Activated CD4-positive, alpha-beta memory T cell treated with anti-CD3 and anti-CD28 coated beads, Interleukin-2, amount 10 ng/mL, durations not matched to agents 7 days and 5 days (primary cell): Measurements from ENCODE around the gene SLCO3A1. TPM values are rescaled to one million over a fixed set of nuclear protein-coding genes. Genes with fewer than 3 reads are reported as not detected.

Experiments
- CTCF ChIA-PET: fragments of 350-600 bp; sonication (Branson Sonifier 250); formaldehyde crosslinking; loops from one replicate; lab custom pipeline; 2021; ENCODE audit warnings: antibody characterized with exemption, inconsistent platforms; lab: Charles Lee
- POLR2A ChIA-PET: fragments of 350-600 bp; sonication (Branson Sonifier 250); formaldehyde crosslinking; loops from one replicate; lab custom pipeline; 2021; ENCODE audit warnings: antibody characterized with exemption; lab: Charles Lee
- DNase-seq: peaks from one replicate; pipeline ENCODE4 v3.0.0-alpha.2; 2020
- H3K27ac Mint-ChIP-seq: one replicate; pipeline ENCODE4 v1.8.0; 2021; ENCODE audit warnings: mild to moderate bottlenecking, mixed read lengths
- H3K27me3 Mint-ChIP-seq: one replicate; pipeline ENCODE4 v1.8.0; 2021; ENCODE audit warnings: mixed read lengths
- H3K36me3 Mint-ChIP-seq: one replicate; pipeline ENCODE4 v1.8.0; 2021; ENCODE audit warnings: low read depth, mixed read lengths
- H3K4me1 Mint-ChIP-seq: one replicate; pipeline ENCODE4 v1.8.0; 2021; ENCODE audit warnings: mixed read lengths
- H3K4me3 Mint-ChIP-seq: one replicate; pipeline ENCODE4 v1.8.0; 2021; ENCODE audit warnings: mild to moderate bottlenecking, mixed read lengths
- H3K9me3 Mint-ChIP-seq: one replicate; pipeline ENCODE4 v1.8.0; 2021; ENCODE audit warnings: mixed read lengths
- total RNA-seq, 2 experiments: library from RNA; stranded (reverse); gene quantifications; one replicate each; pipeline ENCODE4 v1.2.3, GENCODE V29; 2021

SLCO3A1 gene
- total RNA-seq, 2 experiments from 2014 or later: 48.8 to 52.6 TPM

DNA sequence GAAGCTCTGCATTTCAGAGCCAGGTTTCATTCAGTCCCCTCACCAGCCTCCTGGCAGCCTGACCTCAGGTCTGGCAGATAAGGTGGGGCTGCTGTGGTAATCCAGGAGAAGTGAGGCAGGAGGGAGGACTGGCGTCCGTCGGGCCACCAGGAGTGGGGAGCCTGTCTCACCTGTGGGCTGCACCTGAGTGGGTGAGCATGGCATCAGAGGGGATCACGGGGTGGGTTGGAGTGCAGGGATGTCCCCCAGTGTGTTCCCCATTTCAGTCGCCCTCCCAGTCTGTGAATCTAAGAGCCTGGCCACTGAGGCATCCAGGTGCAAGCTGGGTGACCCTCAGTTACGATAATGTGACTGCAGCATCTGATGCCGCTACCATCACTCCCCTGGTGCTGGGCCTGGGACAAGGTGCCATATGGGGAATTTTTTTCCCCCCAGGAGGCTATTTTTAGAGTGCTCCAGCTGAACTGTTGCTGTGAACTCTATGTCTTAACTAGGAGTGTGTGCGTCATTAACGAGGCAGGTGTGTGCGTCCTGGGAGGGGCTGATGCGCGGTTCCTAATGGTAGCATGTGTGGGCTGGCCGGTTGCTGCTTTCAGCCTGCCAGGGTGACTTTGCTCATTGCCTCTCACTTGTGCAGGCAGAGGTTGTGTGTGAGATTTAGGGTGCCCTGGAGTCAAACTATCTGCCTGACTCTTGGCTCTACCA lies 165.2 kb downstream of the SLCO3A1 start:
- Mint-ChIP-seq H3K36me3 (no peaks in the 10 kb centered on the region), H3K27me3 (no peaks in the 10 kb centered on the region), H3K4me3 (no peak overlapping the region), H3K27ac (no peak overlapping the region), H3K9me3 (no peaks in the 10 kb centered on the region), H3K4me1 (peaks cover 14% of the 10 kb centered on the region)
- DNase-seq: no peak
- ChIA-PET CTCF (no interaction called here), POLR2A (no interaction called here)

DNA sequence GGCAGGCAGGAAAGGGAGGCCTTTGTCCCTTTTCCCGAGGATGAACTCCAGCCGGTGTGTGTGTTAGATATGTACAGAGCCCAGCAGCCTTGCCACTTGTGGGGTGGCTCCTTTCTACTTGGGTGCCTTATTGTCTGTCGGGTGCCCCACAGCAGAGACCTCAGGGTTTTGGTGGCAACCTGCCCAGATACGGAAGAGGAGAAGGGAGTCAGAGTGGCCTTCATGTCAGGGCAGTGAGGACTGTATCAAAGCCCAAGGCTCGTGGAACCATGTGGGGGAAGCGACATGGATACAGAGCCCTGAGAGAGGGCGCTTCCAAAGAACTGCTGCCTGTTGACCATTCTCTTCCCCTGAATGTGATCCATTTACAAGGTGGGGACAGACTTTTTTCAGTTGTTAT lies 166.2 kb downstream of the SLCO3A1 start:
- Mint-ChIP-seq H3K4me3 (no peak overlapping the region), H3K27ac (no peak overlapping the region), H3K9me3 (no peaks in the 10 kb centered on the region), H3K27me3 (no peaks in the 10 kb centered on the region), H3K36me3 (no peaks in the 10 kb centered on the region), H3K4me1 (peaks cover 14% of the 10 kb centered on the region)
- POLR2A ChIA-PET: no interaction called here
- CTCF ChIA-PET: no interaction called here
- DNase-seq: no peak

DNA sequence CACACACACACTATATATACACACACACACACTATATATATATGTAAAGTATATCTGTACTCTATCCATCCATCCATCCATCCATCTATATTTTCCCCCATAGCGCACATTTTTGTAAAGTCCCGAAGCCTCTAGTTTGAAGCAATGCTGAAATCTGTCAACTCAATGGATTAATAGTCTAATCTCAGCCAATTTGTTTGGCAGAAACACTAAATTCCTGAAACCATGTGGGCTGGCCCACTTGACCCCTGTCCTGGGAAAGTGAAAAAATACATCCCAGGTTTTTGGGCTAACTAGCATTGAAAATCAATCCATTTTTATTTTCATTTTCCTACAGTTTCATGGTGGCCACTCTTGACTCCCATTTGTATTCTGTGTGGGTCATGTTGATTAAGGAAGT lies 166.7 kb downstream of the SLCO3A1 start:
- DNase-seq: no peak
- Mint-ChIP-seq H3K4me3 (no peak overlapping the region), H3K27me3 (no peaks in the 10 kb centered on the region), H3K36me3 (no peaks in the 10 kb centered on the region), H3K27ac (no peak overlapping the region), H3K4me1 (peaks cover 14% of the 10 kb centered on the region), H3K9me3 (no peaks in the 10 kb centered on the region)
- ChIA-PET CTCF (no interaction called here), POLR2A (no interaction called here)

DNA sequence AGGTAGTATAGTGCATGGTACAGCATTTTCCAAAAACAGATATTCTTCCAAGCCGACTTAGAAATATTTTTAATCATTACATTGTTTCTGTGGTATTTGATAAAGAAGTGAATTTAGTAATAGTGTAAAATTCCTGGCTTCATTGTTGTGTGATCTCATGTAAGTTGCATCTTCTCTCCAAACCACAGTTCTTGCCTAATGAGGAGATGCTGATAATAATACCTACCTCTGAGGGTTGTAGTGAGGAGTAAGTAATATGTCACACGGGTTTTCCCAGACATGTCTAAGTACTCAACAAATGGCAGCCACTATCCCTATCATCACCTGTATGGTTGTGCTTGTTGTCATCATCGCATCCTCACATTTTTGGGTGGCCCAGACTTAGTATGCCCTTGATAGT lies 167.3 kb downstream of the SLCO3A1 start:
- Mint-ChIP-seq H3K36me3 (no peaks in the 10 kb centered on the region), H3K4me1 (peaks cover 14% of the 10 kb centered on the region), H3K4me3 (no peak overlapping the region), H3K27ac (no peak overlapping the region), H3K9me3 (no peaks in the 10 kb centered on the region), H3K27me3 (no peaks in the 10 kb centered on the region)
- no peak for DNase-seq
- ChIA-PET CTCF (no interaction called here), POLR2A (no interaction called here)

DNA sequence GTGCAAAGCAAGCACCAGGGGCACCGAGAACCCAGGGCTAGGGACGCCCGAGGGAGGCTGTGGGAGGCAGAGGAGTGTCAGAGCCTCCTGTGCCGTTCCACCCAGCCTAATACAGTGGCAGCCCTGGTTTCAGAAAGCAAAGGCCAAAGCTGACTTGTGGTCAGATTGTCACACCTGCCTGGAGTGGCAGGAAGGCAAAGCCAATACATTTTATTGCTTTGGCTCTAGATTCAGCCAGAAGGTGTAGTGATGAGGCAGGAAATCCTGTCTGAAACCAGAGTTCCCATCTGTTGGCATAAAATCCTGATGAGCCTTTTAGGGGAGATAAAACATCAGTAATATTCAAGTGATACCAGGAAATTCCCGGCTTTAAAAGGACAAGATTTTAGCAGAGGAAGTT lies 168.3 kb downstream of the SLCO3A1 start:
- ChIA-PET POLR2A (no interaction called here), CTCF (no interaction called here)
- H3K9me3 Mint-ChIP-seq: no peaks in the 10 kb centered on the region

DNA sequence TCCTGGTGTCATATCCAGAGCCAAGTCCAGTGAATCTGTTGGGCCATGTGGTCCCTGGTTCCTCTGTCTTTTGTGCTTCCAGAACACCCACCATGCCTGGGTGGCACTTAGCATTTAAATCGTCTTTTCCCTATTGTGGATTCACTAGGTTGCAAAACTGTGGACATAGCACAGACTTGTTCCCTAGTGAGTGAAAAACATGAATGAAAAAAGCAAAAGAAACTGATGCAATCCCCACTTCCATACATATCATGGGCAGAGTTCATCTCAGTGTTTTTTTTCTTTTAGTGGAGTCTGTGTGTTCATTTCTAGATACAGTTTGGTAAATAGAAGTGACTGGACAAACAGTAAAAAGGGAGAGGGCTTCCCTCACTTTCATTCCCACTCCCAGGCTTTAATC lies 170.5 kb downstream of the SLCO3A1 start:
- H3K36me3 Mint-ChIP-seq: no peaks in the 10 kb centered on the region
- peaks cover 14% of the 10 kb centered on the region for H3K4me1 Mint-ChIP-seq
- H3K27me3 Mint-ChIP-seq: no peaks in the 10 kb centered on the region
- POLR2A ChIA-PET: no interaction called here
- H3K9me3 Mint-ChIP-seq: no peaks in the 10 kb centered on the region
- CTCF ChIA-PET: no interaction called here
- H3K4me3 Mint-ChIP-seq: no peak overlapping the region
- H3K27ac Mint-ChIP-seq: no peak overlapping the region
- no peak for DNase-seq

More for the DNA sequence above, 168.3 kb downstream of the SLCO3A1 start:
- Mint-ChIP-seq H3K27ac (no peak overlapping the region), H3K36me3 (no peaks in the 10 kb centered on the region), H3K4me3 (no peak overlapping the region), H3K27me3 (no peaks in the 10 kb centered on the region), H3K4me1 (peaks cover 14% of the 10 kb centered on the region)
- DNase-seq: no peak

DNA sequence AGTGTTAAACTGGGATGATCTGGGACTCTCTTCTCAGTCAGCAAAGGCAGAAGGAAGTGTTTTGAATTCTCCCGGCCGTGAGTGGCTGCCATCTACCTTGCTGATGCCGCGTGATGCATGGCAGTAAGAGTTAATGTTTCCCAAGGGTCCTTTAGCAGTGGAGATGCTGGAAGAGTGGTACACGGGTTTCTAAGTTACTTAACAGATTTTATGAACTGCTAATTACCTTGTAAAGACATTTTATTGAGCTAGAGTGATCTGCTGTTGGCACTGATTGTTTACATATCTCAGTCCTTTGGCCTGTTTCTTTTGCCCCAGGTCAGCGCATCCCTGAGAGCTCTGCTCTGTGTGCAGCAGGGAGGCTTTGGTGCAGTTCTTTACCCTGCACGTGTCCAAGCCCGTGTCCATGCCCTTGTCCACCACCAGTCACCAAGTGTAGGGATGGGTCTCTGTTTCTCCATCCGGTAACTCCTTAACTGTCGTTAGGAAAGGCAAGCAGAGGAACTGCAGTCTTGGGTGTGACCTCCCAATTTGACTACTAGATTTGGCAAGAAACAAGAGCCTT lies 172.3 kb downstream of the SLCO3A1 start:
- Mint-ChIP-seq H3K9me3 (no peaks in the 10 kb centered on the region), H3K27me3 (no peaks in the 10 kb centered on the region), H3K36me3 (no peaks in the 10 kb centered on the region), H3K4me1 (peaks cover 14% of the 10 kb centered on the region), H3K4me3 (no peak overlapping the region), H3K27ac (no peak overlapping the region)
- no peak for DNase-seq
- CTCF ChIA-PET: no interaction called here
- POLR2A ChIA-PET: no interaction called here

DNA sequence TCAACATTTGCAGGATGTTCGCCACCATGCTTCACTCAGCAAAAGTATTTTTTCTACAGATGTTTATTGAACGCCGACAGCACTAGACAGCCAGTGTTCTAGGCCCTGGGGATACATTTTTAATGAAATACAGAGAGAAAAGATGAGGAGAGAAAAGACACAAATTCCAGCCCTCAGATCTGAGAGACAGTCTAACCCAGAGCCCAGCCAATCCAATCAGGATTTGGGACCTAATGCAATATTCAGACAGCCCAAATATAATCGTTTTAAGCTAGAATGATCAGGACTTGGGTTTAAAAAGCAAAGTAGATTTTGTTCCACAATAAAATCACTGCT lies 174.8 kb downstream of the SLCO3A1 start:
- POLR2A ChIA-PET: no interaction called here
- Mint-ChIP-seq H3K4me1 (peaks cover 6% of the 10 kb centered on the region), H3K27me3 (no peaks in the 10 kb centered on the region), H3K36me3 (no peaks in the 10 kb centered on the region), H3K4me3 (no peak overlapping the region), H3K9me3 (no peaks in the 10 kb centered on the region), H3K27ac (no peak overlapping the region)
- CTCF ChIA-PET: no interaction called here
- no peak for DNase-seq

DNA sequence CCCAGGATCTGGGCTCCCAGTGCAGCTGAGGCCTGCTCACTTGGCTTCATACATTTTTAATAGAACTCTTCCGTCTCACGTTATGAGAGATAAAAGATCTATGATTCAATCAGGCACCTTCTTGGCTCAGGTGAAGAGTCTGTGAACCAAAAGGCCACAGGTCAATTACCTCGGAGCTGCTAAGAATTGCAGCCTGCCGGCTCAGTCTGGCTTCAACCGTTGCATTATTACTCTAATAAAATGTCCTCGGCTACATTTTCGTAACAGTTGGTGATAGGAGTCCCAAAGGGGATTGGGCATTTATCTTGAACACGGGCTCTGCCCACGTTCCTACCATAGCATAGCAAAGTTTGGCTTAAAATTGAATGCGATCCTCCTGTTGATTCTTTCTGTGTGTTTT lies 176.3 kb downstream of the SLCO3A1 start:
- POLR2A ChIA-PET: no interaction called here
- Mint-ChIP-seq H3K27ac (no peak overlapping the region), H3K27me3 (no peaks in the 10 kb centered on the region), H3K9me3 (no peaks in the 10 kb centered on the region), H3K4me3 (no peak overlapping the region), H3K4me1 (peaks cover 6% of the 10 kb centered on the region), H3K36me3 (no peaks in the 10 kb centered on the region)
- no peak for DNase-seq
- CTCF ChIA-PET: no interaction called here

DNA sequence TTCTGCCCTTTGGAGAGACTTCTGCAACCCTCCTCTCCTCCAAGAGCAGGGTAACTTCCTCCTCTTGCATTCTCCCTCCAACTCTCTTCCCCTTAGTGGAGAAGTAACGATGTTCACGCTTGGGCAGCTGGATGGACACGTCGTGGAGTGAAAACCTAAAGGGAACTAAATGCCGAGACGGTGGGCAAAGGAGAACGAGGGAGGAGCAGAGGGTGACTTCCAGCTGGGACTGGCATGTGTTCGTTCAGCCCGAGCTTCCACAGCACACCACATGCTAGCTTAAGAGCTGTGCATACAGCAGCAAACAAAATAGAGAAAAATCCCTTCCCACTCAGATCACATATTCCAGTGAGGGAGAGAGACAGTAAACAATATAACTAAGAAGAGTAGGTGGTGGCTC lies 179.8 kb downstream of the SLCO3A1 start:
- ChIA-PET POLR2A (no interaction called here), CTCF (no interaction called here)
- H3K27ac Mint-ChIP-seq: no peak overlapping the region

DNA sequence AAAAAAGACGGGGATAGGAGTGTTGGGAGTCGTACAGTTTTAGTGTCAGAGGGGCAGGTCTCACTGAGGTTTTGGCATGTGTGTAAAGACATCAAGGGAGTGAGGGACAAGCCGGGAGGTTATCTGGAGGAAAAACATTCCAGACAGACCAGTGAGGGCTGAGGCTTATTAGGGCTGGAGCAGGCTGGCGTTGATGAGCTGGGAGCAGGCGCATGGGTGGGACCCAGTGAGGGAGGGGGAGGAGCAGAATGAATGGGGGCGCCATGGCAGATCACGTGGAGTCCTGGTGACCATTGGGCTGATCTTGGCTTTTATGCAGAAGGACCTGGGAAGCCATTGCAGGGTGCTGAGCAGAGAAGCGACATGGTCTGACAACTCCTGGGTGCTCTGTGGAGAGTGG lies 180.2 kb downstream of the SLCO3A1 start:
- Mint-ChIP-seq H3K27me3 (no peaks in the 10 kb centered on the region), H3K4me3 (no peak overlapping the region), H3K36me3 (no peaks in the 10 kb centered on the region), H3K9me3 (no peaks in the 10 kb centered on the region), H3K27ac (no peak overlapping the region), H3K4me1 (peaks cover 6% of the 10 kb centered on the region)
- ChIA-PET CTCF (no interaction called here), POLR2A (no interaction called here)
- no peak for DNase-seq

More for the DNA sequence above, 179.8 kb downstream of the SLCO3A1 start:
- Mint-ChIP-seq H3K4me1 (peaks cover 6% of the 10 kb centered on the region), H3K4me3 (no peak overlapping the region), H3K27me3 (no peaks in the 10 kb centered on the region), H3K36me3 (no peaks in the 10 kb centered on the region), H3K9me3 (no peaks in the 10 kb centered on the region)
- DNase-seq: no peak

DNA sequence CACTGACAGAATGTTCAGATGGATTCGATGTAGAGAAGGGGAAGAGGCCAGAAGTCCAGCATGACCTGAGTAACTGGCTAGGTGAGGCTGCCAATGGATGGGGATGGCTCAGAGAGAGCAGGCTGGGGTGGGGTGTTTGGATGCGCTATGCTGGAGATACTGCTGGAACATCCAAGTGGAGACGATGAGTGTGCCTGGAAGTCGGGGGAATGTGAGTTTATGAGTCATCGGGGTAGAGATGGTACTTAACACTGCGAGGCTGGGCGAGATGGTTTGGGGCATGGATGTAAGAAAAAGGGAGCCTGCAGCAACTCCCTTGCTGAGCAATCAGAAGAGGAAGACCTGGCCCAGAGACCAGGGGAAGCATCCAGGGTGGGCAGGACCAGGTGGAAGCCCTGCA lies 180.7 kb downstream of the SLCO3A1 start:
- no peak overlapping the region for H3K27ac Mint-ChIP-seq
- H3K4me3 Mint-ChIP-seq: no peak overlapping the region
- no peaks in the 10 kb centered on the region for H3K27me3 Mint-ChIP-seq
- peaks cover 3% of the 10 kb centered on the region for H3K36me3 Mint-ChIP-seq
- DNase-seq: no peak
- H3K4me1 Mint-ChIP-seq: peaks cover 6% of the 10 kb centered on the region
- ChIA-PET POLR2A (no interaction called here), CTCF (no interaction called here)
- H3K9me3 Mint-ChIP-seq: no peaks in the 10 kb centered on the region

DNA sequence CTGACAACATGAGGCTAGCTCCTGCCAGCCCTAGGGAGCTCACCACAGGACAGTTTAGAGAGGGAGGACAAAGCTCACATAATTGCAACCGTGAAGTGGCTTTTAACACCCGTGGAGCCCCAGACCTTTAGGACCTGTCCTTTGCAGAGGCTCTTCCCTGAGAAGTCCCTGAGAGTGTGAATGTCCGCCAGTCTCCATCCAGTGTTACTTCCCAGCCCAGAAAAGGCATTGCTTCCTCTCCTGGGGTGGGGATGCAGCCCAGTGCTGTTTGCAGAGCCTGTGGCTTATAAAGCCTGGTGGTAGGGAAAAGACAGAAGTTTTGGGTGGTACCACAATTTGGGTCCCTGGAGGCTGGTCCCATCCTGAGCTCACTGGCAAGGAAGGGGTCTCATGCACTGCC lies 182.0 kb downstream of the SLCO3A1 start:
- H3K9me3 Mint-ChIP-seq: peaks cover 3% of the 10 kb centered on the region
- H3K27ac Mint-ChIP-seq: no peak overlapping the region
- peaks cover 3% of the 10 kb centered on the region for H3K36me3 Mint-ChIP-seq
- peaks cover 6% of the 10 kb centered on the region for H3K4me1 Mint-ChIP-seq
- no peak for DNase-seq
- no peaks in the 10 kb centered on the region for H3K27me3 Mint-ChIP-seq
- no peak overlapping the region for H3K4me3 Mint-ChIP-seq
- ChIA-PET POLR2A (no interaction called here), CTCF (no interaction called here)

DNA sequence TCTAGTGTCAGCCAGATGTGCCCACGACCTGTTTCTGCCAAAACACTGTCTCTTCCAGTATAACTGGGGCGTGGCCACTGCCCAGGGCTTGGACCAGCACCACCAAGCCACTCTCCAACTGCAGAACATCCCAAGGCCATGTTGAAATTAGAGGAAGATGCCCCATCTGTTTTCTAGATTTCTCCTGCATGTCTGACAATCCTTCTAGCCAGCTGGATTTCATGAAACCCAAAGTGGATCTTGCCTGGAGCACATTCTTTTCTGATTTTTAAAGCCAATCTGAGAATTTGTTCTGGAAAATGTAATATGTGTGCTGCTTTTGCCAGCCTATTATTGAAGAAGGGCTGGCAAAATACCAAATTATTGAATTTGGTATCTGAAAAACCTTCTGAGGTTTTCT lies 182.5 kb downstream of the SLCO3A1 start:
- CTCF ChIA-PET: no interaction called here
- Mint-ChIP-seq H3K9me3 (peaks cover 3% of the 10 kb centered on the region), H3K4me3 (no peak overlapping the region)

More for the DNA sequence above, 182.5 kb downstream of the SLCO3A1 start:
- Mint-ChIP-seq H3K27me3 (no peaks in the 10 kb centered on the region), H3K27ac (no peak overlapping the region), H3K4me1 (peaks cover 6% of the 10 kb centered on the region), H3K36me3 (peaks cover 3% of the 10 kb centered on the region)
- POLR2A ChIA-PET: no interaction called here
- no peak for DNase-seq
